Keratinocyte (primary cell): ENCODE results near the gene SCCPDH. TPM values are rescaled to one million over a fixed set of nuclear protein-coding genes. Genes with fewer than 3 reads are reported as not detected.

ENCODE experiments used
- DNase-seq: peaks from one replicate; pipeline ENCODE4 v3.0.0-alpha.2; 2011; ENCODE audit warnings: low read depth, missing footprints, low spot score
- FAIRE-seq: peaks from 2 replicates; lab custom pipeline; 2011; peaks lifted over from hg19 to GRCh38; lab: Jason Lieb, UNC
- H2AFZ ChIP-seq: 2 replicates; pipeline ENCODE4 v1.6.0; 2012; ENCODE audit warnings: low read length, control low read depth, inconsistent platforms; ENCODE audit not compliant: control insufficient read depth
- H3K27ac ChIP-seq: 2 replicates; pipeline ENCODE4 v1.5.1; 2011; ENCODE audit warnings: low read length; ENCODE audit not compliant: control insufficient read depth, insufficient read depth
- H3K27me3 ChIP-seq: 3 replicates; pipeline ENCODE4 v1.6.0; 2011; ENCODE audit warnings: low read length; ENCODE audit not compliant: control insufficient read depth, insufficient read depth; ENCODE audit errors: extremely low read depth
- H3K36me3 ChIP-seq, 2 experiments: 2 replicates in 1 of 2; 3 replicates in 1 of 2; pipeline ENCODE4 v1.5.1; 2011; ENCODE audit warnings: low read length in 2 of 2, mild to moderate bottlenecking in 1 of 2; ENCODE audit not compliant: control insufficient read depth in 2 of 2, insufficient read depth in 2 of 2; ENCODE audit errors: extremely low read depth in 1 of 2
- H3K4me1 ChIP-seq: 3 replicates; pipeline ENCODE4 v1.5.1; 2011; ENCODE audit warnings: low read length; ENCODE audit not compliant: control insufficient read depth, insufficient read depth; ENCODE audit errors: extremely low read depth
- H3K4me2 ChIP-seq: 3 replicates; pipeline ENCODE4 v1.6.0; 2011; ENCODE audit warnings: low read depth, low read length; ENCODE audit not compliant: control insufficient read depth, insufficient read depth; ENCODE audit errors: extremely low read depth
- H3K4me3 ChIP-seq, 3 experiments: fragments of 200-600 bp in 1 of 3; sonication (generic) in 1 of 3; 2 replicates in 2 of 3; 3 replicates in 1 of 3; pipeline ENCODE4 v1.5.1; 2011 to 2016; ENCODE audit warnings: low read length in 3 of 3, mild to moderate bottlenecking in 3 of 3, control low read depth in 2 of 3, inconsistent platforms in 1 of 3, low read depth in 1 of 3, mixed read lengths in 1 of 3, mixed run types in 1 of 3, moderate library complexity in 1 of 3; ENCODE audit not compliant: control insufficient read depth in 2 of 3, insufficient read depth in 2 of 3; ENCODE audit errors: extremely low read depth in 1 of 3
- H3K79me2 ChIP-seq: 2 replicates; pipeline ENCODE4 v1.6.0; 2012; ENCODE audit warnings: low read length; ENCODE audit not compliant: control insufficient read depth, insufficient read depth
- H3K9ac ChIP-seq: 3 replicates; pipeline ENCODE4 v1.6.0; 2011; ENCODE audit warnings: low read length; ENCODE audit not compliant: control insufficient read depth, insufficient read depth; ENCODE audit errors: extremely low read depth
- H3K9me1 ChIP-seq: 3 replicates; pipeline ENCODE4 v1.6.0; 2011; ENCODE audit warnings: low read length; ENCODE audit not compliant: control insufficient read depth, insufficient read depth; ENCODE audit errors: extremely low read depth
- H3K9me3 ChIP-seq: 2 replicates; pipeline ENCODE4 v1.5.1; 2012; ENCODE audit warnings: low read depth, low read length; ENCODE audit not compliant: control insufficient read depth
- H4K20me1 ChIP-seq: 3 replicates; pipeline ENCODE4 v1.6.0; 2011; ENCODE audit warnings: low read length; ENCODE audit not compliant: control insufficient read depth, insufficient read depth; ENCODE audit errors: extremely low read depth
- CTCF ChIP-seq, 3 experiments: IDR thresholded peaks in 1 of 3; conservative IDR thresholded peaks in 1 of 3; optimal IDR thresholded peaks in 1 of 3; 2 replicates in 2 of 3; 3 replicates in 1 of 3; pipeline versions ENCODE3 to v1.5.1; 2011; ENCODE audit warnings: low read length in 3 of 3, mild to moderate bottlenecking in 3 of 3, moderate library complexity in 2 of 3, control low read depth in 1 of 3, inconsistent platforms in 1 of 3; ENCODE audit not compliant: insufficient read depth in 2 of 3; ENCODE audit errors: extremely low read depth in 1 of 3
- EZH2 ChIP-seq: IDR thresholded peaks from one replicate; pipeline ENCODE4 v1.6.1; 2012; ENCODE audit warnings: inconsistent platforms, mild to moderate bottlenecking, low read length, moderate library complexity
- dilution Hi-C: fragments of 300-500 bp; cut with MboI; formaldehyde crosslinking; loops from one replicate; pipeline ENCODE4 v1.7.0; 2020; ENCODE audit warnings: low sequenced_read_pairs; ENCODE audit not compliant: extremely low pct_ligation_motif_present
- polyA plus RNA-seq, 5 experiments: library from polyadenylated mRNA; depleted of rRNA in 3 of 5; stranded (reverse) in 3 of 5; stranded (forward) in 1 of 5; unstranded in 1 of 5; fragments of >200 nt; gene quantifications; 1 replicate in 1 of 5; 2 replicates in 3 of 5; 3 replicates in 1 of 5; pipeline versions ENCODE4 v1.2.1 to v1.2.3, GENCODE V29; 2011 to 2012; ENCODE audit warnings: missing spikeins in 2 of 5, low read depth in 1 of 5, low replicate concordance in 1 of 5

SCCPDH gene
- polyA plus RNA-seq, 1 donor (not counting 4 experiments of a cell fraction or from before 2014, with no cell fraction given): 4.3 TPM

- FAIRE-seq: no peak
- H3K4me2 ChIP-seq: no peak overlapping the region
Observed at GRCh38 chr1:246788895-246789338, 64.7 kb downstream of the SCCPDH start.

GRCh38 chr1:246789454-246790339, 65.5 kb downstream of the SCCPDH start:
- no peak overlapping the region for H3K4me2 ChIP-seq
- no peak for DNase-seq
- no peak overlapping the region for H3K9ac ChIP-seq

More at GRCh38 chr1:246788895-246789338, 64.7 kb downstream of the SCCPDH start:
- H3K79me2 ChIP-seq: no peaks in the 10 kb centered on the region
- no peak overlapping the region for H3K4me3 ChIP-seq
- no peak overlapping the region for H3K9ac ChIP-seq
- H4K20me1 ChIP-seq: no peaks in the 10 kb centered on the region
- no peaks in the 10 kb centered on the region for H3K4me1 ChIP-seq
- dilution Hi-C loops: no loop called here
- H3K9me3 ChIP-seq: peaks cover 5% of the 10 kb centered on the region
- no peak for TF ChIP-seq EZH2
- TF ChIP-seq CTCF (optimal IDR thresholded peaks at IDR 0.05 in 1 of 3, IDR thresholded peaks at IDR 0.05 in 1 of 3, conservative IDR thresholded peaks at IDR 0.05 in 1 of 3; ENCODE audit: extremely low read depth in 1 of 3, insufficient read depth in 2 of 3, low read length in 3 of 3): no peak
- no peaks in the 10 kb centered on the region for H3K27me3 ChIP-seq
- no peaks in the 10 kb centered on the region for H3K9me1 ChIP-seq
- DNase-seq: no peak
- H3K27ac ChIP-seq: no peak overlapping the region
- H3K36me3 ChIP-seq: no peaks in the 10 kb centered on the region
- H2AFZ ChIP-seq: no peak overlapping the region

More at GRCh38 chr1:246789454-246790339, 65.5 kb downstream of the SCCPDH start:
- no peaks in the 10 kb centered on the region for H3K27me3 ChIP-seq
- TF ChIP-seq CTCF (optimal IDR thresholded peaks at IDR 0.05 in 1 of 3, IDR thresholded peaks at IDR 0.05 in 1 of 3, conservative IDR thresholded peaks at IDR 0.05 in 1 of 3; ENCODE audit: extremely low read depth in 1 of 3, insufficient read depth in 2 of 3, low read length in 3 of 3) (no peak), EZH2 (no peak)
- no peaks in the 10 kb centered on the region for H3K9me1 ChIP-seq
- H3K4me1 ChIP-seq: peaks cover 4% of the 10 kb centered on the region
- H3K79me2 ChIP-seq: no peaks in the 10 kb centered on the region
- no peak overlapping the region for H3K27ac ChIP-seq
- no peak overlapping the region for H2AFZ ChIP-seq
- no peaks in the 10 kb centered on the region for H4K20me1 ChIP-seq
- no peak for FAIRE-seq
- H3K9me3 ChIP-seq: peaks cover 5% of the 10 kb centered on the region
- no peak overlapping the region for H3K4me3 ChIP-seq
- no peaks in the 10 kb centered on the region for H3K36me3 ChIP-seq
- dilution Hi-C loops: no loop called here
